Liver (tissue), 9 donors: ENCODE results near the gene KIF6. TPM values are rescaled to one million over a fixed set of nuclear protein-coding genes. Genes with fewer than 3 reads are reported as not detected.

ENCODE experiments used
- DNase-seq: peaks from one replicate; pipeline ENCODE4 v3.0.0-alpha.2; 2017; ENCODE audit warnings: low spot score
- H3K27ac ChIP-seq, 2 donors: one replicate each; pipeline ENCODE4 v1.7.0; 2013; ENCODE audit warnings: inconsistent platforms in 2 of 2, low read length in 2 of 2, control low read depth in 1 of 2, low read depth in 1 of 2, mild to moderate bottlenecking in 1 of 2
- H3K27me3 ChIP-seq, 4 donors: one replicate each; pipeline versions ENCODE4 v1.6.1 to v1.7.0; 2013; ENCODE audit warnings: low read length in 3 of 4, inconsistent platforms in 1 of 4, mild to moderate bottlenecking in 1 of 4, moderate library complexity in 1 of 4; ENCODE audit not compliant: control insufficient read depth in 4 of 4, insufficient read depth in 4 of 4
- H3K36me3 ChIP-seq, 4 donors: one replicate each; pipeline versions ENCODE4 v1.6.1 to v1.7.0; 2013; ENCODE audit warnings: low read length in 3 of 4, mild to moderate bottlenecking in 3 of 4, low read depth in 1 of 4, moderate library complexity in 1 of 4; ENCODE audit not compliant: control insufficient read depth in 4 of 4, insufficient read depth in 3 of 4
- H3K4me1 ChIP-seq, 4 donors: one replicate each; pipeline versions ENCODE4 v1.6.1 to v1.7.0; 2013; ENCODE audit warnings: low read length in 3 of 4, mild to moderate bottlenecking in 3 of 4, moderate library complexity in 1 of 4; ENCODE audit not compliant: control insufficient read depth in 4 of 4, insufficient read depth in 4 of 4
- H3K4me3 ChIP-seq, 3 donors: one replicate each; pipeline versions ENCODE4 v1.6.1 to v1.7.0; 2013; ENCODE audit warnings: low read length in 3 of 3, control low read depth in 1 of 3, low read depth in 1 of 3, mild to moderate bottlenecking in 1 of 3
- H3K9ac ChIP-seq, 2 donors: one replicate each; pipeline ENCODE4 v1.7.0; 2013; ENCODE audit warnings: low read length in 2 of 2, mild to moderate bottlenecking in 2 of 2, moderate library complexity in 2 of 2, control low read depth in 1 of 2, low read depth in 1 of 2
- H3K9me3 ChIP-seq, 4 donors: one replicate each; pipeline versions ENCODE4 v1.6.1 to v1.7.0; 2013; ENCODE audit warnings: low read length in 3 of 4; ENCODE audit not compliant: control insufficient read depth in 4 of 4
- ATF3 ChIP-seq: IDR thresholded peaks from 2 replicates; pipeline ENCODE4 v1.6.1; 2016; ENCODE audit warnings: antibody characterized with exemption
- CTCF ChIP-seq: fragments of 150-350 bp; IDR thresholded peaks from 2 replicates; pipeline ENCODE4 v1.5.1; 2017; ENCODE audit warnings: improper control_type of control experiment, low read depth, low read length; ENCODE audit not compliant: missing input control
- EGR1 ChIP-seq, 2 donors: IDR thresholded peaks; 2 replicates each; pipeline ENCODE4 v1.6.1; 2016 to 2018; ENCODE audit warnings: antibody characterized with exemption in 2 of 2, low read depth in 2 of 2
- FOXA1 ChIP-seq: IDR thresholded peaks from 2 replicates; pipeline ENCODE4 v1.6.1; 2016; ENCODE audit warnings: antibody characterized with exemption
- FOXA2 ChIP-seq: IDR thresholded peaks from 2 replicates; pipeline ENCODE4 v1.6.1; 2016; ENCODE audit warnings: antibody characterized with exemption
- GABPA ChIP-seq, 2 donors: IDR thresholded peaks in 1 of 2; conservative IDR thresholded peaks in 1 of 2; 2 replicates each; pipeline ENCODE4 v1.6.1; 2016; ENCODE audit warnings: antibody characterized with exemption in 2 of 2, mild to moderate bottlenecking in 1 of 2, moderate library complexity in 1 of 2
- HNF4A ChIP-seq, 2 donors: conservative IDR thresholded peaks; 2 replicates each; pipeline ENCODE4 v1.6.1; 2016; ENCODE audit warnings: antibody characterized with exemption in 2 of 2, mild to moderate bottlenecking in 2 of 2
- HNF4G ChIP-seq: IDR thresholded peaks from 2 replicates; pipeline ENCODE4 v1.6.1; 2016; ENCODE audit warnings: antibody characterized with exemption
- NR2F2 ChIP-seq: IDR thresholded peaks from 2 replicates; pipeline ENCODE4 v1.6.1; 2016; ENCODE audit warnings: antibody characterized with exemption
- RAD21 ChIP-seq, 2 donors: IDR thresholded peaks; 2 replicates each; pipeline ENCODE4 v1.6.1; 2016; ENCODE audit warnings: antibody characterized with exemption in 2 of 2, mild to moderate bottlenecking in 2 of 2
- RXRA ChIP-seq, 2 donors: IDR thresholded peaks; 2 replicates each; pipeline ENCODE4 v1.6.1; 2017 to 2018; ENCODE audit warnings: antibody characterized with exemption in 2 of 2, mild to moderate bottlenecking in 1 of 2
- SP1 ChIP-seq: IDR thresholded peaks from 2 replicates; pipeline ENCODE4 v1.6.1; 2018; ENCODE audit warnings: antibody characterized with exemption, mild to moderate bottlenecking
- TAF1 ChIP-seq: conservative IDR thresholded peaks from 2 replicates; pipeline ENCODE4 v1.6.1; 2016; ENCODE audit warnings: antibody characterized with exemption, mild to moderate bottlenecking
- YY1 ChIP-seq: IDR thresholded peaks from 2 replicates; pipeline ENCODE4 v1.6.1; 2016; ENCODE audit warnings: antibody characterized with exemption, mild to moderate bottlenecking
- ZBTB33 ChIP-seq: IDR thresholded peaks from 2 replicates; pipeline ENCODE4 v1.6.1; 2016; ENCODE audit warnings: antibody characterized with exemption
- WGBS: extraction: QIAGEN DNeasy Blood & Tissue Kit; methylation state at CpG from one replicate; pipeline ENCODE4 v1.1.7; 2013; 5-methylcytosine and 5-hydroxymethylcytosine counted together
- polyA plus RNA-seq, 2 donors: library from polyadenylated mRNA; stranded (reverse) in 1 of 2; unstranded in 1 of 2; fragments of 200-250 nt in 1 of 2; fragments of >200 nt in 1 of 2; fragmentation: Nextera tagmentation in 1 of 2; extraction: Ambion mirVana in 1 of 2; gene quantifications; one replicate each; pipeline versions ENCODE4 v1.2.1 to v1.2.3, GENCODE V29; 2013 to 2015
- total RNA-seq, 2 donors: library from RNA; depleted of rRNA; stranded (reverse); fragments of >200 nt; gene quantifications; one replicate each; pipeline ENCODE4 v1.2.3, GENCODE V29; 2014
- TF ChIP-seq, protein P1 (sequence below): IDR thresholded peaks from 2 replicates; pipeline ENCODE4 v1.6.1; 2016; ENCODE audit warnings: antibody characterized with exemption, mild to moderate bottlenecking
- TF ChIP-seq, protein P2 (sequence below): IDR thresholded peaks from 2 replicates; pipeline ENCODE4 v1.6.1; 2016; ENCODE audit warnings: antibody characterized with exemption
- donor health status: healthy.
- donor health status: healthy.
- donor health status: healthy.
- donor health status: healthy.
- donor health status: healthy.

The KIF6 gene
- total and polyA plus RNA-seq, 4 donors, result 0.17 to 7.5 (median 0.29) TPM

DNA sequence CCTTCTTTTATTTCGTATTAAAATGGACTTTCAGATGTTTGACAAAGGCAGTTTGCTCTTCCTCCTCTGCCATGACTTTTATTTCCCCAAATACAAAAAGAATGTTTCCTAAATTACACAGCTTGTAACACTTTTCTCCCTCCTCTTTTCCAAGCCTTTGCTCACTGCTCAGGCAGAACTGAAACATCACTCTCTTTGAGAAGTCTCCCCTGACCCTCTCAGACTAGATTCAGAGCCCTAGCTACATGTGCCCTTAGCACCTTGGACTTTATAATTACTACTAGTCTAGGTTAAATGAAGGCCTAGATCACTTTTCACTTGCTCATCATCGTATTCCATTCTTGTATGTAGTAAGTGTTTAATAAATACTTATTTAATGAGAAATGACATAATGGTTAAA is 8.5 kb upstream of the KIF6 start (continued):
- TF ChIP-seq, protein P1, sequence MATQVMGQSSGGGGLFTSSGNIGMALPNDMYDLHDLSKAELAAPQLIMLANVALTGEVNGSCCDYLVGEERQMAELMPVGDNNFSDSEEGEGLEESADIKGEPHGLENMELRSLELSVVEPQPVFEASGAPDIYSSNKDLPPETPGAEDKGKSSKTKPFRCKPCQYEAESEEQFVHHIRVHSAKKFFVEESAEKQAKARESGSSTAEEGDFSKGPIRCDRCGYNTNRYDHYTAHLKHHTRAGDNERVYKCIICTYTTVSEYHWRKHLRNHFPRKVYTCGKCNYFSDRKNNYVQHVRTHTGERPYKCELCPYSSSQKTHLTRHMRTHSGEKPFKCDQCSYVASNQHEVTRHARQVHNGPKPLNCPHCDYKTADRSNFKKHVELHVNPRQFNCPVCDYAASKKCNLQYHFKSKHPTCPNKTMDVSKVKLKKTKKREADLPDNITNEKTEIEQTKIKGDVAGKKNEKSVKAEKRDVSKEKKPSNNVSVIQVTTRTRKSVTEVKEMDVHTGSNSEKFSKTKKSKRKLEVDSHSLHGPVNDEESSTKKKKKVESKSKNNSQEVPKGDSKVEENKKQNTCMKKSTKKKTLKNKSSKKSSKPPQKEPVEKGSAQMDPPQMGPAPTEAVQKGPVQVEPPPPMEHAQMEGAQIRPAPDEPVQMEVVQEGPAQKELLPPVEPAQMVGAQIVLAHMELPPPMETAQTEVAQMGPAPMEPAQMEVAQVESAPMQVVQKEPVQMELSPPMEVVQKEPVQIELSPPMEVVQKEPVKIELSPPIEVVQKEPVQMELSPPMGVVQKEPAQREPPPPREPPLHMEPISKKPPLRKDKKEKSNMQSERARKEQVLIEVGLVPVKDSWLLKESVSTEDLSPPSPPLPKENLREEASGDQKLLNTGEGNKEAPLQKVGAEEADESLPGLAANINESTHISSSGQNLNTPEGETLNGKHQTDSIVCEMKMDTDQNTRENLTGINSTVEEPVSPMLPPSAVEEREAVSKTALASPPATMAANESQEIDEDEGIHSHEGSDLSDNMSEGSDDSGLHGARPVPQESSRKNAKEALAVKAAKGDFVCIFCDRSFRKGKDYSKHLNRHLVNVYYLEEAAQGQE, result no peak
- TF ChIP-seq ATF3, result no peak
- TF ChIP-seq NR2F2, result no peak

GRCh38 chr6:39731565-39731964 is 6.4 kb upstream of the KIF6 start:
- Histone ChIP-seq H3K9ac (no peak overlapping the region), H3K9me3 (no peaks in the 10 kb centered on the region), H3K4me1 (no peaks in the 10 kb centered on the region), H3K36me3 (no peaks in the 10 kb centered on the region), H3K27ac (no peak overlapping the region), H3K4me3 (no peak overlapping the region), H3K27me3 (peaks cover 0 to 2% (median 0%) of the 10 kb centered on the region in 4 donors)
- TF ChIP-seq FOXA1 (no peak), RAD21 (IDR thresholded peaks at IDR 0.05) (peak in 1 of 2 donors; percentile 33)
- WGBS, result 83% methylated on average over 6 of the region's 6 CpGs
- no peak for DNase-seq

- DNase-seq, result no peak
- H3K9me3 ChIP-seq, result no peaks in the 10 kb centered on the region
- H3K9ac ChIP-seq, result no peak overlapping the region
- no peak for TF ChIP-seq HNF4A (conservative IDR thresholded peaks at IDR 0.05)
- no peak for TF ChIP-seq SP1
- no peak for TF ChIP-seq NR2F2
- no peak for TF ChIP-seq HNF4G
- TF ChIP-seq FOXA2, result no peak
- TF ChIP-seq TAF1, result no peak
- TF ChIP-seq GABPA (IDR thresholded peaks at IDR 0.05 in 1 of 2, conservative IDR thresholded peaks at IDR 0.05 in 1 of 2), result no peak
- no peak for TF ChIP-seq EGR1 (IDR thresholded peaks at IDR 0.05; ENCODE audit: low read depth in 2 of 2)
- no peak for TF ChIP-seq YY1
- TF ChIP-seq ZBTB33, result no peak
- TF ChIP-seq, protein P2, sequence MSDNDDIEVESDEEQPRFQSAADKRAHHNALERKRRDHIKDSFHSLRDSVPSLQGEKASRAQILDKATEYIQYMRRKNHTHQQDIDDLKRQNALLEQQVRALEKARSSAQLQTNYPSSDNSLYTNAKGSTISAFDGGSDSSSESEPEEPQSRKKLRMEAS, result no peak
- no peak for TF ChIP-seq FOXA1
- TF ChIP-seq ATF3, result no peak
- TF ChIP-seq RXRA (IDR thresholded peaks at IDR 0.05), result no peak
- TF ChIP-seq, protein P1, result no peak
- no peak for TF ChIP-seq RAD21 (IDR thresholded peaks at IDR 0.05)
- no peak for TF ChIP-seq CTCF
- no peak overlapping the region for H3K4me3 ChIP-seq
- no peaks in the 10 kb centered on the region for H3K36me3 ChIP-seq
- H3K27me3 ChIP-seq, result peaks cover 0 to 2% (median 0%) of the 10 kb centered on the region in 4 donors
- H3K27ac ChIP-seq, result no peak overlapping the region
- H3K4me1 ChIP-seq, result peaks cover 0 to 1% (median 0%) of the 10 kb centered on the region in 4 donors
Measured at GRCh38 chr6:39729945-39730344, 4.7 kb upstream of the KIF6 start.
